NB4 (cell line): ENCODE results near the gene SPINT2.

Experiments used
- DNase-seq: peaks from one replicate; pipeline ENCODE4 v3.0.0; 2010; ENCODE audit warnings: low read depth
- H3K4me3 ChIP-seq: one replicate; pipeline ENCODE4 v1.5.1; 2011; ENCODE audit warnings: mild to moderate bottlenecking, low read depth, low read length, moderate library complexity
- CTCF ChIP-seq: IDR thresholded peaks from one replicate; pipeline ENCODE4 v1.5.1; 2012; ENCODE audit warnings: low read depth, low read length
- MAX ChIP-seq: IDR thresholded peaks from 2 replicates; pipeline ENCODE4 v1.6.1; 2011; ENCODE audit warnings: low read depth, low read length
- MYC ChIP-seq: IDR thresholded peaks from 2 replicates; pipeline ENCODE4 v1.6.1; 2011; ENCODE audit warnings: low read depth, low read length
- POLR2A ChIP-seq: IDR thresholded peaks from 2 replicates; pipeline ENCODE4 v1.6.1; 2011; ENCODE audit warnings: mild to moderate bottlenecking; ENCODE audit not compliant: insufficient read length; ENCODE audit errors: extremely low read depth

SPINT2 gene

GRCh38 chr19:38274739-38275138, 10.4 kb downstream of the SPINT2 start:
- H3K4me3 ChIP-seq = no peak overlapping the region
- DNase-seq = no peak
- TF ChIP-seq MYC = no peak
- no peak for TF ChIP-seq POLR2A
- no peak for TF ChIP-seq MAX

- H3K4me3 ChIP-seq = no peak overlapping the region
- DNase-seq = no peak
- TF ChIP-seq MYC (no peak), POLR2A (no peak), CTCF (no peak), MAX (no peak)
These were observed 12.7 kb downstream of the SPINT2 start for GRCh38 chr19:38276942-38277517.

- no peak for DNase-seq
- TF ChIP-seq MYC = no peak
- TF ChIP-seq MAX = no peak
- TF ChIP-seq CTCF = no peak
- TF ChIP-seq POLR2A = no peak
- no peak overlapping the region for H3K4me3 ChIP-seq
These were observed 13.2 kb downstream of the SPINT2 start for GRCh38 chr19:38277549-38277948.

GRCh38 chr19:38277969-38278680, 13.8 kb downstream of the SPINT2 start:
- no peak overlapping the region for H3K4me3 ChIP-seq
- no peak for DNase-seq
- TF ChIP-seq MAX (no peak), POLR2A (no peak), CTCF (no peak), MYC (no peak)

- no peak for TF ChIP-seq MAX
- no peak for TF ChIP-seq POLR2A
- no peak for TF ChIP-seq MYC
- no peak for TF ChIP-seq CTCF
- H3K4me3 ChIP-seq = no peak overlapping the region
These were observed 14.4 kb downstream of the SPINT2 start for GRCh38 chr19:38278751-38279150.

GRCh38 chr19:38280030-38280921, 15.9 kb downstream of the SPINT2 start:
- TF ChIP-seq MYC (no peak), CTCF (no peak), MAX (no peak), POLR2A (no peak)
- no peak overlapping the region for H3K4me3 ChIP-seq
- DNase-seq = no peak

More at GRCh38 chr19:38278751-38279150, 14.4 kb downstream of the SPINT2 start:
- no peak for DNase-seq
